DND-41 (cell line): ENCODE results near the gene FOXA1.

Source experiments
- ATAC-seq: fragments of 200-7000 bp; cut with Tn5 transposase; 3 replicates; pipeline ENCODE4 v1.9.1; 2021; ENCODE audit warnings: low read depth; ENCODE audit not compliant: insufficient read depth
- DNase-seq: peaks from one replicate; pipeline ENCODE4 v3.0.0-alpha.2; 2020
- H2AFZ ChIP-seq: 2 replicates; pipeline ENCODE4 v1.6.0; 2012; ENCODE audit warnings: low read depth, low read length
- H3K27ac ChIP-seq: 2 replicates; pipeline ENCODE4 v1.5.1; 2012; ENCODE audit warnings: low read length, inconsistent platforms
- H3K27me3 ChIP-seq: fragments of 200-600 bp; sonication (generic); 2 replicates; pipeline ENCODE4 v1.6.0; 2012; ENCODE audit warnings: low read length, mild to moderate bottlenecking, inconsistent platforms; ENCODE audit not compliant: insufficient read depth, poor library complexity
- H3K36me3 ChIP-seq: 2 replicates; pipeline ENCODE4 v1.5.1; 2012; ENCODE audit warnings: low read length, inconsistent platforms; ENCODE audit not compliant: insufficient read depth
- H3K4me1 ChIP-seq: 2 replicates; pipeline ENCODE4 v1.5.1; 2012; ENCODE audit warnings: mild to moderate bottlenecking, low read length; ENCODE audit not compliant: insufficient read depth
- H3K4me2 ChIP-seq: 2 replicates; pipeline ENCODE4 v1.6.0; 2012; ENCODE audit warnings: mild to moderate bottlenecking, moderate library complexity, low read length, inconsistent platforms; ENCODE audit not compliant: insufficient read depth
- H3K4me3 ChIP-seq, 2 experiments: fragments of 200-600 bp in 1 of 2; shearing (Covaris generic) in 1 of 2; 2 replicates each; pipeline ENCODE4 v1.5.1; 2012 to 2016; ENCODE audit warnings: inconsistent platforms in 2 of 2, low read length in 2 of 2, mild to moderate bottlenecking in 2 of 2, low read depth in 1 of 2, moderate library complexity in 1 of 2
- H3K79me2 ChIP-seq: 2 replicates; pipeline ENCODE4 v1.6.0; 2012; ENCODE audit warnings: low read length, inconsistent platforms; ENCODE audit not compliant: insufficient read depth
- H3K9ac ChIP-seq: 2 replicates; pipeline ENCODE4 v1.6.0; 2012; ENCODE audit warnings: low read depth, mild to moderate bottlenecking, inconsistent platforms, low read length, moderate library complexity
- H3K9me3 ChIP-seq: 2 replicates; pipeline ENCODE4 v1.5.1; 2012; ENCODE audit warnings: low read length, moderate library complexity, mild to moderate bottlenecking, inconsistent platforms; ENCODE audit not compliant: insufficient read depth, severe bottlenecking
- H4K20me1 ChIP-seq: 2 replicates; pipeline ENCODE4 v1.6.0; 2012; ENCODE audit warnings: low read length; ENCODE audit not compliant: insufficient read depth
- EZH2 ChIP-seq: IDR thresholded peaks from 3 replicates; pipeline ENCODE4 v1.6.1; 2012; ENCODE audit warnings: borderline replicate concordance, low read depth, mild to moderate bottlenecking, moderate library complexity, low read length, inconsistent platforms; ENCODE audit not compliant: severe bottlenecking
- TF ChIP-seq, protein P1 (sequence below): IDR thresholded peaks from 2 replicates; pipeline ENCODE4 v1.5.1; 2012; ENCODE audit warnings: borderline replicate concordance, low read length, moderate library complexity, mild to moderate bottlenecking; ENCODE audit not compliant: poor library complexity, severe bottlenecking; ENCODE audit errors: extremely low read depth

Gene FOXA1

GRCh38 chr14:37594971-37595808, at the start of gene FOXA1, which contains the start of gene TTC6:
TSS of gene FOXA1 (minus strand) at chr14:37595249. CDS start at chr14:37594972, 277 bp downstream.
TSS of gene TTC6 (plus strand) at chr14:37595629. CDS start at chr14:37622065, 26,436 bp downstream.
- DNase-seq (no peak), ATAC-seq (no peak)
- no peaks in the 10 kb centered on the region for H4K20me1 ChIP-seq
- H3K79me2 ChIP-seq = no peaks in the 10 kb centered on the region
- no peak within 1 kb of the TSS for H3K4me2 ChIP-seq
- H3K27ac ChIP-seq = no peak within 1 kb of the TSS
- H3K36me3 ChIP-seq = no peaks in the 10 kb centered on the region
- no peaks in the 10 kb centered on the region for H3K9me3 ChIP-seq
- H2AFZ ChIP-seq = no peak within 1 kb of the TSS
- no peak within 1 kb of the TSS for H3K9ac ChIP-seq
- no peaks in the 10 kb centered on the region for H3K27me3 ChIP-seq
- H3K4me1 ChIP-seq = no peaks in the 10 kb centered on the region
- no peak within 1 kb of the TSS for H3K4me3 ChIP-seq
- TF ChIP-seq, protein P1, sequence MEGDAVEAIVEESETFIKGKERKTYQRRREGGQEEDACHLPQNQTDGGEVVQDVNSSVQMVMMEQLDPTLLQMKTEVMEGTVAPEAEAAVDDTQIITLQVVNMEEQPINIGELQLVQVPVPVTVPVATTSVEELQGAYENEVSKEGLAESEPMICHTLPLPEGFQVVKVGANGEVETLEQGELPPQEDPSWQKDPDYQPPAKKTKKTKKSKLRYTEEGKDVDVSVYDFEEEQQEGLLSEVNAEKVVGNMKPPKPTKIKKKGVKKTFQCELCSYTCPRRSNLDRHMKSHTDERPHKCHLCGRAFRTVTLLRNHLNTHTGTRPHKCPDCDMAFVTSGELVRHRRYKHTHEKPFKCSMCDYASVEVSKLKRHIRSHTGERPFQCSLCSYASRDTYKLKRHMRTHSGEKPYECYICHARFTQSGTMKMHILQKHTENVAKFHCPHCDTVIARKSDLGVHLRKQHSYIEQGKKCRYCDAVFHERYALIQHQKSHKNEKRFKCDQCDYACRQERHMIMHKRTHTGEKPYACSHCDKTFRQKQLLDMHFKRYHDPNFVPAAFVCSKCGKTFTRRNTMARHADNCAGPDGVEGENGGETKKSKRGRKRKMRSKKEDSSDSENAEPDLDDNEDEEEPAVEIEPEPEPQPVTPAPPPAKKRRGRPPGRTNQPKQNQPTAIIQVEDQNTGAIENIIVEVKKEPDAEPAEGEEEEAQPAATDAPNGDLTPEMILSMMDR = no peak
- TF ChIP-seq EZH2 = no peak

DNA sequence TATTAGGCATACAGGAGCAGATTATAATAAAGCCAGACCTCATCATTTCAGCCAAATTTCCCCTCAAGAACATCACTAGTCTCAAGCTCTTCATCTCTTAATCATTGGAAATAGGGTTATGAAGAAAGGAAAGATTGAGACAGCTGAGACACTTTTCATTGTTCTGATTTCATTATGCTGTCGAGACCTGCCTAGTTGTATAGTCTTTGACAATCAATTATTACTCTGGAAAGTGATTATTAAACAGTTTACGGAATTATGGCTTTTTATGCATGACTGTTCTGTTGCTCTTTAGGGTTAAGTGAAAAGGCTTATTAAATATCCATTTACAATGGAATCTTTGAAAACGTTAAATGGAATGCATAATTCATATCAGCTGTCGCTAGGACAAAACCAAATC, 48.7 kb upstream of the FOXA1 start:
- Histone ChIP-seq H3K4me3 (no peak overlapping the region), H3K27me3 (no peaks in the 10 kb centered on the region), H3K9ac (no peak overlapping the region), H3K79me2 (no peaks in the 10 kb centered on the region), H4K20me1 (no peaks in the 10 kb centered on the region), H3K9me3 (no peaks in the 10 kb centered on the region), H3K4me2 (no peak overlapping the region), H2AFZ (no peak overlapping the region), H3K4me1 (no peaks in the 10 kb centered on the region), H3K36me3 (no peaks in the 10 kb centered on the region), H3K27ac (no peak overlapping the region)
- DNase-seq = no peak
- no peak for ATAC-seq
- no peak for TF ChIP-seq EZH2
- TF ChIP-seq, protein P1 = no peak

GRCh38 chr14:37642125-37642524, 47.1 kb upstream of the FOXA1 start:
- no peak for ATAC-seq
- H3K27me3 ChIP-seq = no peaks in the 10 kb centered on the region
- H3K79me2 ChIP-seq = no peaks in the 10 kb centered on the region
- no peak for TF ChIP-seq EZH2
- TF ChIP-seq, protein P1 = no peak
- H2AFZ ChIP-seq = no peak overlapping the region
- H3K9me3 ChIP-seq = no peaks in the 10 kb centered on the region
- no peaks in the 10 kb centered on the region for H3K4me1 ChIP-seq
- H4K20me1 ChIP-seq = no peaks in the 10 kb centered on the region
- DNase-seq = no peak
- no peak overlapping the region for H3K9ac ChIP-seq
- no peak overlapping the region for H3K4me3 ChIP-seq
- H3K27ac ChIP-seq = no peak overlapping the region
- H3K4me2 ChIP-seq = no peak overlapping the region
- H3K36me3 ChIP-seq = no peaks in the 10 kb centered on the region
